PC-9 (cell line): ENCODE data around the gene SNX14. TPM values are rescaled to one million over a fixed set of nuclear protein-coding genes. Genes with fewer than 3 reads are reported as not detected.
"Not testable (repeated sequence)": the region's sequence is repeated elsewhere in the genome, so short reads cannot be mapped to it uniquely, and the experiment has no call there.

Experiments
- BruUV-seq: library from RNA; stranded (reverse); fragments of 400-500 nt; replicated peaks from 2 replicates; lab custom pipeline; 2021; lab: Mats Ljungman, UMichigan
- CTCF ChIA-PET: fragments of 300-600 bp; sonication (Branson Sonifier 250); formaldehyde crosslinking; loops from one replicate; lab custom pipeline; 2022; ENCODE audit warnings: antibody characterized with exemption; lab: Charles Lee
- POLR2A ChIA-PET: fragments of 300-600 bp; sonication (Branson Sonifier 250); formaldehyde crosslinking; loops from one replicate; lab custom pipeline; 2022; ENCODE audit warnings: antibody characterized with exemption; ENCODE audit not compliant: unreplicated experiment; lab: Charles Lee
- DNase-seq, 2 experiments: peaks; one replicate each; pipeline versions ENCODE4 v3.0.0 to v3.0.0-alpha.2; 2015 to 2022; ENCODE audit warnings: mixed read lengths in 1 of 2
- H2AFZ ChIP-seq: fragments of 200-600 bp; sonication (generic); 2 replicates; pipeline ENCODE4 v1.8.1; 2017; ENCODE audit warnings: antibody characterized with exemption
- H3F3A ChIP-seq: fragments of 200-600 bp; sonication (generic); 2 replicates; pipeline ENCODE4 v1.8.1; 2017; ENCODE audit warnings: antibody characterized with exemption, mild to moderate bottlenecking, low read depth; ENCODE audit not compliant: insufficient read depth
- H3K27ac ChIP-seq: fragments of 200-600 bp; sonication (generic); 2 replicates; pipeline ENCODE4 v1.6.1; 2016; ENCODE audit warnings: mixed run types
- H3K27me3 ChIP-seq: fragments of 200-600 bp; sonication (generic); 2 replicates; pipeline ENCODE4 v1.6.1; 2016; ENCODE audit warnings: low read depth, mixed run types; ENCODE audit not compliant: insufficient read depth
- H3K36me3 ChIP-seq: fragments of 200-600 bp; sonication (generic); 2 replicates; pipeline ENCODE4 v1.6.1; 2016; ENCODE audit warnings: low read depth, mixed run types
- H3K4me1 ChIP-seq: fragments of 200-600 bp; sonication (generic); replicated peaks from 2 replicates; pipeline ENCODE4 v1.6.1; 2016; ENCODE audit warnings: mixed run types; ENCODE audit not compliant: insufficient read depth
- H3K4me2 ChIP-seq: fragments of 200-600 bp; sonication (generic); 2 replicates; pipeline ENCODE4 v1.6.1; 2017; ENCODE audit warnings: mixed run types
- H3K4me3 ChIP-seq: fragments of 200-600 bp; sonication (generic); 2 replicates; pipeline ENCODE4 v1.6.1; 2016; ENCODE audit warnings: mixed run types
- H3K79me2 ChIP-seq: fragments of 200-600 bp; sonication (generic); 2 replicates; pipeline ENCODE4 v1.6.1; 2017; ENCODE audit warnings: low read depth, mixed run types
- H3K9me2 ChIP-seq: fragments of 200-600 bp; sonication (generic); 2 replicates; pipeline ENCODE4 v1.8.1; 2017; ENCODE audit warnings: mild to moderate bottlenecking; ENCODE audit not compliant: insufficient read depth
- H3K9me3 ChIP-seq: fragments of 200-600 bp; sonication (generic); 2 replicates; pipeline ENCODE4 v1.8.1; 2016; ENCODE audit warnings: low read depth; ENCODE audit not compliant: insufficient read depth
- H4K20me1 ChIP-seq: fragments of 200-600 bp; sonication (generic); 2 replicates; pipeline ENCODE4 v1.8.1; 2017; ENCODE audit not compliant: insufficient read depth
- EZH2 ChIP-seq: fragments of 200-600 bp; sonication (generic); IDR thresholded peaks from 2 replicates; pipeline ENCODE4 v1.8.0; 2017; ENCODE audit warnings: antibody characterized with exemption, low read depth
- intact Hi-C: fragments of 100-400 bp; cut with micrococcal nuclease; formaldehyde crosslinking; loops from one replicate; pipeline ENCODE4 v1.10.0; 2022; ENCODE audit not compliant: unreplicated experiment
- total RNA-seq: library from RNA; stranded (reverse); gene quantifications from 2 replicates; pipeline ENCODE4 v1.2.3, GENCODE V29; 2021
- TF ChIP-seq, protein P1 (sequence below): fragments of 200-600 bp; sonication (generic); conservative IDR thresholded peaks from 2 replicates; pipeline ENCODE4 v1.6.1; 2017; ENCODE audit warnings: mixed run types, antibody characterized with exemption, mild to moderate bottlenecking, moderate library complexity

Gene SNX14
- total RNA-seq, 1 experiment from 2014 or later = 99.1 TPM

DNA sequence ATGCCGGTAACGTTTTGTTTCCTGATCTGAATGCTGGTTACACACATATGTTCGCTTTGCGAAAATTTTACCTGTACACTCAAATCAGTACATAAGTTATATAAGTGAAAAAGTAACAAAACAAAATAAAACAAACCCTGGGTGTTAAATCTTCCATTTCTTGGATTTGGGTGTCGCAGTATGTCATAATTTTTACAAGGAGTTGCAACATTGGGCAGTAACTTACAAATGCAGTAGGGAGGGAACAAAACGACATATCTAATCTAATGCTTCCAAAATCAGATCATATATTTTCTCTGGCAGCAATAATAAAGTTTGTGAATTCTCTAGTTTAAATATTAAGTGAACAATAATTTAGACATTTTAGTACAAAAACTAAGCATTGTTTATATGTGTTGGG, 25.2 kb downstream of the SNX14 start:
- no peaks in the 10 kb centered on the region for H3F3A ChIP-seq
- no peak overlapping the region for H3K27ac ChIP-seq
- H3K9me2 ChIP-seq = no peaks in the 10 kb centered on the region
- no peaks in the 10 kb centered on the region for H3K27me3 ChIP-seq
- CTCF ChIA-PET = no interaction called here
- H4K20me1 ChIP-seq = no peaks in the 10 kb centered on the region
- H3K79me2 ChIP-seq = 0 out of 2 replicates have a peak, but pooled peaks cover 1% of the 10 kb centered on the region
- no TSS peak for BruUV-seq
- DNase-seq = no peak
- H3K4me1 ChIP-seq = no peaks in the 10 kb centered on the region
- POLR2A ChIA-PET = no interaction called here
- H3K36me3 ChIP-seq = peaks cover 3% of the 10 kb centered on the region; the same call in 1 of the 2 replicates
- TF ChIP-seq, protein P1, sequence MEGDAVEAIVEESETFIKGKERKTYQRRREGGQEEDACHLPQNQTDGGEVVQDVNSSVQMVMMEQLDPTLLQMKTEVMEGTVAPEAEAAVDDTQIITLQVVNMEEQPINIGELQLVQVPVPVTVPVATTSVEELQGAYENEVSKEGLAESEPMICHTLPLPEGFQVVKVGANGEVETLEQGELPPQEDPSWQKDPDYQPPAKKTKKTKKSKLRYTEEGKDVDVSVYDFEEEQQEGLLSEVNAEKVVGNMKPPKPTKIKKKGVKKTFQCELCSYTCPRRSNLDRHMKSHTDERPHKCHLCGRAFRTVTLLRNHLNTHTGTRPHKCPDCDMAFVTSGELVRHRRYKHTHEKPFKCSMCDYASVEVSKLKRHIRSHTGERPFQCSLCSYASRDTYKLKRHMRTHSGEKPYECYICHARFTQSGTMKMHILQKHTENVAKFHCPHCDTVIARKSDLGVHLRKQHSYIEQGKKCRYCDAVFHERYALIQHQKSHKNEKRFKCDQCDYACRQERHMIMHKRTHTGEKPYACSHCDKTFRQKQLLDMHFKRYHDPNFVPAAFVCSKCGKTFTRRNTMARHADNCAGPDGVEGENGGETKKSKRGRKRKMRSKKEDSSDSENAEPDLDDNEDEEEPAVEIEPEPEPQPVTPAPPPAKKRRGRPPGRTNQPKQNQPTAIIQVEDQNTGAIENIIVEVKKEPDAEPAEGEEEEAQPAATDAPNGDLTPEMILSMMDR = no peak
- no peak for TF ChIP-seq EZH2
- H3K9me3 ChIP-seq = no peaks in the 10 kb centered on the region
- intact Hi-C loops = no loop called here
- no peak overlapping the region for H2AFZ ChIP-seq
- no peak overlapping the region for H3K4me2 ChIP-seq
- H3K4me3 ChIP-seq = no peak overlapping the region

DNA sequence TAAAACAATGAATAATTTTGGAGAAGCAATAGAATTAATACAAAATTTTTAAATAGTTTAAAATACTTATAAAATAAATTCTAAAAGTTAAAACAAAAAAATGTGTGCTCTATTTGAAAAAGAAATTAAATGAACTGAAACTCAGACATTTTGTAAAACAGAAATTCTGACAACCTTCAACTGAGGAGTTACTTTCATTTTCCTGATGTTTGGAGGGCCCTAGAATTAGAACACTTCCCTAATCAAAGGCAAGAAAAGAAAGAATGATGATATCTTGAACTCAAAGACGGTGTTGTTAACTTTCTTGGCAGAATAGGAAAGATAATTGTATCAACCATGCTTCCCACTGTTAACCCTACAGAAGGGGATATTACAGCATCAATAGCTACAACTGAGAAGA, 27.9 kb downstream of the SNX14 start:
- ChIA-PET POLR2A (no interaction called here), CTCF (no interaction called here)
- no peak for TF ChIP-seq EZH2
- TF ChIP-seq, protein P1 = no peak
- H3K27me3 ChIP-seq = no peaks in the 10 kb centered on the region
- no peaks in the 10 kb centered on the region for H4K20me1 ChIP-seq
- no peaks in the 10 kb centered on the region for H3F3A ChIP-seq
- H3K27ac ChIP-seq = no peak overlapping the region
- H3K9me3 ChIP-seq = no peaks in the 10 kb centered on the region
- no peaks in the 10 kb centered on the region for H3K79me2 ChIP-seq
- H3K4me2 ChIP-seq = no peak overlapping the region
- intact Hi-C loops = no loop called here
- H3K36me3 ChIP-seq = peaks cover 3% of the 10 kb centered on the region; the same call in 1 of the 2 replicates
- H3K4me1 ChIP-seq = no peaks in the 10 kb centered on the region
- no peaks in the 10 kb centered on the region for H3K9me2 ChIP-seq
- H2AFZ ChIP-seq = no peak overlapping the region
- H3K4me3 ChIP-seq = no peak overlapping the region
- no TSS peak for BruUV-seq
- no peak for DNase-seq

DNA sequence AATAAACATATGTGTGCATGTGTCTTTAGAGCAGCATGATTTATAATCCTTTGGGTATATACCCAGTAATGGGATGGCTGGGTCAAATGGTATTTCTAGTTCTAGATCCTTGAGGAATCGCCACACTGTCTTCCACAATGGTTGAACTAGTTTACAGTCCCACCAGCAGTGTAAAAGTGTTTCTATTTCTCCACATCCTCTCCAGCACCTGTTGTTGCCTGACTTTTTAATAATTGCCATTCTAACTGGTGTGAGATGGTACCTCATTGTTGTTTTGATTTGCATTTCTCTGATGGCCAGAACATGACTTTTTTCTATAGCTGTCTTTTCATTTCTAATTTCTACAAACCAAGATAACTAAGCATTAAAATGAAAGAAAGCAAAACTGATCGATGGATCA, 29.4 kb downstream of the SNX14 start:
- BruUV-seq, intact Hi-C loops, H3K9me2 ChIP-seq, H3K79me2 ChIP-seq, DNase-seq, H3K4me1 ChIP-seq, H4K20me1 ChIP-seq, H2AFZ ChIP-seq, H3K9me3 ChIP-seq, H3K36me3 ChIP-seq, CTCF ChIA-PET, H3F3A ChIP-seq, H3K27me3 ChIP-seq, H3K4me2 ChIP-seq, POLR2A ChIA-PET, H3K4me3 ChIP-seq, H3K27ac ChIP-seq: not testable (repeated sequence)
